Stimulated activated naive B cell treated with anti-CD40 and anti-IgM and Interleukin-4, amounts not matched to agents 10 μg/mL and 1 μg/mL and 100 μg/mL, for 72 hours (primary cell): ENCODE data around the gene ZMYND10.

Source experiments
- ATAC-seq, 2 donors: fragments of 150-1000 bp; cut with Tn5 transposase; replicated peaks; 2 replicates each; pipeline ENCODE4 v1.10.0; 2021; ENCODE audit warnings: moderate library complexity in 1 of 2
- DNase-seq: peaks from one replicate; pipeline ENCODE4 v3.0.0; 2021
- H3K27ac Mint-ChIP-seq: one replicate; pipeline ENCODE4 v1.8.0; 2022; ENCODE audit warnings: mild to moderate bottlenecking, mixed read lengths
- H3K27me3 Mint-ChIP-seq, 2 donors: one replicate each; pipeline ENCODE4 v1.8.0; 2022; ENCODE audit warnings: mixed read lengths in 2 of 2
- H3K36me3 Mint-ChIP-seq, 2 donors: one replicate each; pipeline ENCODE4 v1.8.0; 2022; ENCODE audit warnings: mixed read lengths in 2 of 2, mild to moderate bottlenecking in 1 of 2
- H3K4me1 Mint-ChIP-seq, 2 donors: one replicate each; pipeline ENCODE4 v1.8.0; 2022; ENCODE audit warnings: mixed read lengths in 2 of 2, mild to moderate bottlenecking in 1 of 2
- H3K4me3 Mint-ChIP-seq, 2 donors: one replicate each; pipeline ENCODE4 v1.8.0; 2022; ENCODE audit warnings: mild to moderate bottlenecking in 2 of 2, mixed read lengths in 2 of 2, moderate library complexity in 1 of 2
- H3K9me3 Mint-ChIP-seq, 2 donors: one replicate each; pipeline ENCODE4 v1.8.0; 2022; ENCODE audit warnings: mixed read lengths in 2 of 2, mild to moderate bottlenecking in 1 of 2

The ZMYND10 gene

GRCh38 chr3:50293079-50293801, 52.3 kb downstream of the ZMYND10 start:
- no peak for DNase-seq
- H3K4me1 Mint-ChIP-seq, result peaks cover 25 to 47% of the 10 kb centered on the region in 2 donors
- H3K27ac Mint-ChIP-seq, result peak overlapping the region; percentile 96
- H3K9me3 Mint-ChIP-seq, result no peaks in the 10 kb centered on the region
- no peaks in the 10 kb centered on the region for H3K27me3 Mint-ChIP-seq
- peak overlapping the region; percentile 89 to 96 for H3K4me3 Mint-ChIP-seq
- no peak for ATAC-seq
- peaks cover 32 to 46% of the 10 kb centered on the region in 2 donors for H3K36me3 Mint-ChIP-seq

- Mint-ChIP-seq H3K36me3 (peaks cover 31 to 52% of the 10 kb centered on the region in 2 donors), H3K9me3 (no peaks in the 10 kb centered on the region), H3K4me3 (peak within 1 kb of the TSS; percentile 89 to 96), H3K27me3 (no peaks in the 10 kb centered on the region), H3K4me1 (peaks cover 22 to 39% of the 10 kb centered on the region in 2 donors), H3K27ac (peak within 1 kb of the TSS; percentile 96)
- peak; percentile 95 for DNase-seq
- ATAC-seq, result peak; percentile 98
Measured at GRCh38 chr3:50292159-50293078, 53.1 kb downstream of the ZMYND10 start, which contains the start of gene IFRD2. TSS of gene IFRD2 (minus strand) at chr3:50292429. CDS start at chr3:50292274, 155 bp downstream.
